NK-92 (cell line): ENCODE data around the gene UHRF2.

ENCODE experiments used
- DNase-seq: peaks from one replicate; lab custom pipeline; 2025; ENCODE audit not compliant: unreplicated experiment; lab: John Stamatoyannopoulos, UW

The UHRF2 gene

GRCh38 chr9:6552498-6553121 lies 139.6 kb downstream of the UHRF2 start:
- no peak for DNase-seq

- DNase-seq = no peak
Observed at GRCh38 chr9:6553866-6554265, 140.9 kb downstream of the UHRF2 start.
